Renal cortex interstitium (tissue), 11 donors: ENCODE measurements around the gene AQP6. TPM values are rescaled to one million over a fixed set of nuclear protein-coding genes. Genes with fewer than 3 reads are reported as not detected.

Source experiments
- DNase-seq, 11 donors: peaks; one replicate each; pipeline ENCODE4 v3.0.0-alpha.2; 2013; ENCODE audit warnings: low read depth in 9 of 11, low spot score in 4 of 11; ENCODE audit errors: extremely low read depth in 1 of 11
- polyA plus RNA-seq, 3 donors: library from polyadenylated mRNA; unstranded; fragments of 120-200 nt; gene quantifications; one replicate each; pipeline ENCODE4 v1.2.1, GENCODE V29; 2013; ENCODE audit not compliant: insufficient read length in 3 of 3

AQP6 gene
- polyA plus RNA-seq, 3 donors: 16.1 to 27.6 (median 23.1) TPM

DNA sequence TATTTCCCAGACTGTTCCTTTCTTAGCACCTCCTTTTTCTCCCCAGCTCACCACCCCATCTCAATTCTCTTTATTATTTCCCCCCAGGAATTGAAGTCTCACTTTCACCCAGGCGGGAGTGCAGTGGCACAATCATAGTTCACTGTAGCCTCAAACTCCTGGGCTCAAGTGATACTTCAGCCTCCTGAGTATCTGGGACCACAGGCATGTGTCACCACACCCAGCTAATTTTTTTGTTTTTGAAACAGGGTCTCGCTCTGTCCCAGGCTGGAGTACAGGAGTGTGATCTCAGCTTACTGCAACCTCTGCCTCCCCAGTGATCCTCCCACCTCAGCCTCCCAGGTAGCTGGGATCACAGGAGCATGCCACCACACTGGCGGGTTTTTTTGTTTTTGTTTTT, 41.6 kb downstream of the AQP6 start:
- DNase-seq: no peak

DNA sequence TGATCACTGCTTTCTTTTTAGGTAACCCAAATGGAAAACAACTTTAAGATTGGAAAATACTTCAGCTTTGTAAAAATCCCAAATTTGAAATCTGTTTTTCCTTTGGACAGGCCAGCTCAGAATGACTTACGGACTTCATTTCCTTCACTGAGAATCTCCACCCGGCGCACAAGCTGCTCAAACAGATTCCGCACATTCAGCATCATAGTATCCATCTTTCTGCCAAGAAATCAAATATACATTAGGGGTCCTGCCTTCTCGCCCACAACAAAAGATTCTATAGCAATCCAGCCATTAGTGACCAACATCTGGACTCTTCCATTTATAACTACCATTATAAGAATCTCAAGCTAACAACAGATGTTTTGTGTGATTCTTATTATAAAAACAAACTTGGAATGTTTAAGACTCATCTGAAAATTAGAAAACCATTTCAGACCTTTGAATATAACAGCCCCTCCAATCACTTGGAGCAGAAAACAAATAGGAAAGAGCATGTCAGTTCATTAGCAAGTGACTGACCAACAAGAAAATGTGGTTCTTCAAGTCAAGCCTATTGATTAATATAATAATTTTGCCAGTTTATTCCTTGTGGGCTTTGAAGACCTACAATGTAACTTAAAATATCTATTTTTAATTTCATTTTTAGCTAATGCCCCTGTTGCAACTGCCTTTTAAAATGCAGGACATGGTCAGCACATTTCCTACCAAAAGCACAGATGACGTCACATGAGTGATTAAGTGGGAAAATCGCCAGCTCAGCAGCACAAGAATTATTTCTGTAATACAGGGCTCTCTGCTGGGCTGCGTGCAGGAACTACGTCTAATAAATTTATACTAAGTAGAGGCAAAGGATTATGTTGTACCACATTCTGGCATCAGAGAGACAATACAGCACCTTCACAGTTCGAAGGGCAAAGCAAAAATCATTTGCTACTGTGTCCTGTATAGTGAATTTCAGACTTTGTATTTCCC, 44.0 kb downstream of the AQP6 start:
- DNase-seq: peak in 2 of 11 donors; percentile 62 to 63

DNA sequence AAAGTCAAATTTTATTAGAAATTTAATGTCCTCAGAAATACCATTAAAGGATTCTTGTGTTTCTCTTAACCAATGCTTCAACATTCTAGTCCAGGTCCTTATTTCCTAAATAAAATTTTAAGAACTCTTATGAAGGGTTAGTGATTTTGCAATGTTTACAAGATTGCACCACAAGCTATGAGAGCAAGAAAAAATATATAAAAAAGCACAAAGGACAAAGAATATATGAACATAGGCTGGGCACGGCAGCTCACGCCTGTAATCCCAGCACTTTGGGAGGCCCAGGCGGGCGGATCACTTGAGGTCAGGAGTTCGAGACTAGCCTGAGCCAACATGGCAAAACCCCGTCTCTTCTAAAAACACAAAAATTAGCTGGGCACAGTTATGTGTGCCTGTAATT, 44.9 kb downstream of the AQP6 start:
- DNase-seq: no peak

DNA sequence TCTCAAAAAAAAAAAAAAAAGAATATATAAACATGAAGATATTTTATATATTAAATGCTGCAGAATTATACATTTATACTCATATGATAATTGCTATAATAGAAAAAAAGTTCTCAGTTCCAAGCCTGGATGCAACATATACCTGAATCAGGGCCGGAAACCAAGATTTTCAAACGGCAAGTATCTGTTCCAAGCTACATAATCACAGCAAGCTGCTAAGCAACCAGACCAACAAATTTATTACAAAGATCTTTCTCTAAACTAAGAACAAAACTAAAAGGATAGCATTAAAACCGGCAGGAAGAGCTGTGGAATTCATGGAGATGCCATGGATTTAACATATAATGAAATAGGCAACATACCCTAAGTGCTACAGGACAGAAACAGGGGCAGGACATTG, 45.4 kb downstream of the AQP6 start:
- no peak for DNase-seq

DNA sequence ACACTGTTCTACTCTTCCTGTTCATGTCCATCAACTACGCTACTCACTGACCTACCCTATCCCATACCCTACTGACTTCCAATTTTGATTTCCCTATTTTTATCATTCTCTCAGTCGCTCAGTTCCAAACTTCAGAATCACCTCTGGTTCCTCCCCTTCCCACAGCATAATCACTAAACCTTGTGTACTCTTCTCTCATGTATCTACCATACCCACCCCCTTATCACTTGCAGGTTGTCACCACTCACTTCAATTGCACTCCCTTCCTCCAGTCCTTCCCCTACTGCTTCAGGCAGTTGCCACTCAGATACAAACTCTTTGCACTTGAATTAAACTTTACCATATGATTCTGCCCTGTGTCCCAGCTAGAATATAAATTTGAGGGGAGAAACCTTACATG, 46.2 kb downstream of the AQP6 start:
- DNase-seq: no peak

DNA sequence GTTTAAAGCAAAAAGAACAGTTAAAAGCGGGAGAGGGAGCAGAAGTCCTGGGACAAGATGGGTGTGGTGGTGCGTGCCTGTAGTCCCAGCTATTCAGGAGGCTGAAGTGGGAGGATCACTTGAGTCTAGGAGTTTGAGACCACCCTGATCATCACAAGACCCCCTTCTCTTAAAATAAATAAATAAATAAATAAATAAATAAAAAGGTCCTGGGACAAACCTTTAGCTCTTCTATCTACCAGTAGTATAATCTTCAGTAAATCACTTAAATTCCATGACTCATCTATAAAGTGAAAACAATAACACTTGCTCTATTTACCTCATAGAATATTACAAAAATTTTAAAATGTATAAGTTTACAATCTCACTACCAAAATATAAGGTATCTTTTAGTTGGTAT, 46.8 kb downstream of the AQP6 start:
- DNase-seq: no peak

DNA sequence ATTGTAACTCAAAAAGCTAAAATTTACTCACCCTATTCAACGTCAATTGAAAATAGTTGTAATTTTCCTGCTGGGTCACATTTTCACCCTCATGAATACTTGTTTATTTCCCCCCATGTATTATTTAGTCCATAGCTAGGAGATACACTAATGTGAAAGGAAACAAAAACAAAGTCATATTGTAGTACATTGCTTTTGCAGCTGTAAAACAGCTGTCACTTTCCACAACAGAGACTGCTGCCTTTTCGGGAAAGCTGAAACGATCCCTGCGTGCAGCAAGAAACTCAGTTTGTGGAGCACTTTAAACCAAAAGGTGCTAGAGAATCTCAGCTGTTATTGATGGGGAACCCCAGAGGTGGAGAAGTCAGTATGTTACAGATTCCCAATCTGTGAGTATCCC, 48.3 kb downstream of the AQP6 start:
- DNase-seq: peak in 1 of 11 donors; percentile 46

DNA sequence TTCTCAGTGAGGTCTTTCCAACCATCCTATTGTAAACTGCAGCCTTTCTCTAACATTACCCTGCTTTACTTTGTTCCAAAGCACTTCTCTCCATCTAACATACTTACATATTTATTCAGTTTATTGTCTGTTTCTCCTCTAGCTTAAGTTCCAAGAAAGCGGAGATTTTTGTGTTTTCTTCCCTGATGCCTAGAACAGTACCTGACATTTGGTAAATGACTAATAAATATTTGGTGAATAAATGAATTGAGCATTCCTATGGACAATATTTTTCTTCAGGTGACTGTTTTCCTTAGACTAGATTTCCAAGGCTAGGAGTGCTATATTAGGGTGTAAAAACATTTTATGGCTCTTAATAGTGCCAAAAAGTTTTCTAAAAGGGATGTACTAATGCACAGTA, 50.2 kb downstream of the AQP6 start:
- no peak for DNase-seq

DNA sequence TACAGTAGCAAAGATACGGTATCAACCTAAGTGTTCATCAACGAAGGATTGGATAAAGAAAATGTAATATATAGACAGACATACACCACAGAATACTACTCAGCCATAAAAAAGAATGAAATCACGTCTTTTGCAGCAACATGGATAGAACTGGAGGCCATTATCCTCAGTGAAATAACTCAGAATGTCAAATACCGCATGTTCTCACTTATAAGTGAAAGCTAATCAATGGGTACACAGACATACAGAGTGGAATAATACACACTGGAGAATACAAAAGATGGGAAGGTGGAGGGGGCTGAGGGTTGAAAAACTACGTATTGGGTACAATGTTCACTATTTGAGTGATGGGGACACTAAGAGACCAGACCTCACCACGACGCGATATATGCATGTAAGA, 51.5 kb downstream of the AQP6 start:
- no peak for DNase-seq

DNA sequence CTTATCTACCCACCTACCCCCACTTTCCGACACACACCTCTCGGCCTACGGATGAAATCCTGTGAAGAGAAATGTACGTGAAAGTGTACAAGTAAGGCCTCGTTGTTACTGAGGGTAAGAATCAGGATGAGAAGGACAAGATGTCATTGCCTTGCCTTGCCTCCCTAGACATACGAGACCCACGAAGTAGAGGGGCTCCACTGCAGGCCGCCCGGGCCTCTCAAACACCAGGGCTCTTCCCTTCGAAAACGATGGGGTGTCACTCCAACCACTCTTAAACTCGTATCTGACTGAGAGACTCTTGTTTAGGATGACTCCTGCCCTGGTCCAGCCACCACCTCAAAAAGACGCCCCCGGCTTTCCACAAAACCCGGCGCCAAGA, 52.0 kb downstream of the AQP6 start:
- no peak for DNase-seq

DNA sequence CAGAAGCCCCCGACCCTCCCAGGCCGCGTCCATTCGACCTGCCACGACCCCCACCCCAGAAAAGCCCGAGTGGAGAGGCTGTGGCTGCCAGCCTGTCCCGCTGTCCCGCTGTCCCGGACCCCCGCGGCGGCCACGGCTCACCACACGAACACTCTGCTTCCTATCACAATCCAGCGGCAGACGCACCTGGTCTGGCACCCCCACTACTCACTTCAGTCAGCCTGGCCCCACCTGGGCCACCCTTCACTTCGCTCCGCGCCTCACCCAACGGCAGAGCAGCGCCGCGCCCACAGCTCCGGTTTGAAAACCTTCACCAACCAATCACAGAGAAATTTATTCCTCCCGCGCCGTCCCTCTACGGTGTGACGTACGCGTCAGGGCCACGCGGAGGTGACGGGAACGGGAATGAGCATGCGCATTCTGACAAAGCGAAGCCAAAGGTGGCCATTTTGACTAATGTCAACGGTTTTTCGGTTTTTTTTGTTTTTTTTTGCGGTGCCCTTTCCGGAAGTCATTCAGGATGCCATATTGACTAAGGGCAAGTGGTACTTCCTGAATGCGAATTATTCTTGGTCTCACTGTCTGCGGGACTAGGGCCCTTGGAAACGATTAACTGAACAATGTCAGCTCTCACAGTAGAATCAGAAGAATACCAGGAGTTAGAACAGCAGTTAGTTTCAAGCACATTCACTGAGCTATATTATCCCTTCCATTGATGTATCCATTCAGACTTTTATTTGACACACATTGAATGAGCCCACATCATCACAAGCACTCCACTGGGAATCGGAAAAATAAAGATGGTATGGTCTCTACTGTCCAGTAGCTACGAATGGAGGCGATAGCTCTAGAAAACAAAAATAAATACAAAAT, 52.7 kb downstream of the AQP6 start, which contains the start of gene RACGAP1:
Gene RACGAP1 (minus strand): TSS at position 308 of the 873 bp plus-strand sequence. CDS start 8,779 bp downstream, outside the sequence.
- DNase-seq: peak; percentile 97 to 99 (median 98)

DNA sequence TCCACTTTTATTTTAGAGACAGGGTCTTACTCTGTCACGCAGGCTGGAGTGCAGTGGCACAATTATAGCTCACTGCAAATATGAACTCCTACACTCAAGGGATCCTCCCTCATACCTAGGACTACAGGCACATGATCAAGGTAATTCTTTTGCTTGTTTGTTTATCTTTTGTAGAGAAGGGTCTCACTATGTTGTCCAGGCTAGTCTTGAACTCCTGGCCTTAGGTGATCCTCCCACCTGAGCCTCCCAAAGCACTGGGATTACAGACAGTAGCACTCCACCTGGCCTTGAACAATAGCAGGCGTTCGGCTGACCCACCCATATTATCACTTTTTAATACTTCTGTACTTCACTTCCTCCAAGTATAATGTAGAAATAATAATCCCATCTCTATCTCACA, 53.9 kb downstream of the AQP6 start:
- DNase-seq: no peak

Other genes with a start within 250 kb of the AQP6 start
- 100 to 1,000 TPM; 665 to 770 (median 739) TPM for gene TMBIM6, start 231.4 kb upstream of the AQP6 start, polyA plus RNA-seq
- gene NCKAP5L, start 144.5 kb upstream of the AQP6 start, polyA plus RNA-seq: 10 to 100 TPM; 14.7 to 23.3 (median 22.8) TPM
- 1 to 10 TPM; 7.2 to 9.0 (median 8.2) TPM for gene BCDIN3D, start 129.8 kb upstream of the AQP6 start, polyA plus RNA-seq
- 1 to 10 TPM; 2.5 to 6.1 (median 5.6) TPM for gene FAIM2, start 69.0 kb upstream of the AQP6 start, polyA plus RNA-seq
- 100 to 1,000 TPM in 2 of 3 donors, 10 to 100 TPM in 1; 56.9 to 435 (median 117) TPM for gene AQP2, start 22.2 kb upstream of the AQP6 start, polyA plus RNA-seq
- 1 to 10 TPM; 1.2 to 3.6 (median 1.7) TPM for gene AQP5, start 11.1 kb upstream of the AQP6 start, polyA plus RNA-seq
- gene RACGAP1, start 52.5 kb downstream of the AQP6 start, polyA plus RNA-seq: 10 to 100 TPM; 40.5 to 57.9 (median 56.1) TPM
- gene ASIC1, start 84.6 kb downstream of the AQP6 start, polyA plus RNA-seq: 1 to 10 TPM; 4.5 to 5.3 (median 5.1) TPM
- gene SMARCD1, start 112.4 kb downstream of the AQP6 start, polyA plus RNA-seq: 100 to 1,000 TPM; 177 to 189 (median 184) TPM
- 10 to 100 TPM; 57.2 to 83.3 (median 65.6) TPM for gene GPD1, start 131.1 kb downstream of the AQP6 start, polyA plus RNA-seq
- gene COX14, start 139.3 kb downstream of the AQP6 start, polyA plus RNA-seq: 10 to 100 TPM; 43.8 to 54.7 (median 52.8) TPM
- gene CERS5, start 194.4 kb downstream of the AQP6 start, polyA plus RNA-seq: 10 to 100 TPM; 71.0 to 83.0 (median 80.7) TPM